Measurements from ENCODE around the gene ACOXL. TPM values are rescaled to one million over a fixed set of nuclear protein-coding genes. Genes with fewer than 3 reads are reported as not detected.
"Not testable (repeated sequence)": the region's sequence is repeated elsewhere in the genome, so short reads cannot be mapped to it uniquely, and the experiment has no call there.

ACOXL gene
- total RNA-seq, 4 donors from 2014 or later = not detected

GRCh38 chr2:111066062-111066593 is 333.8 kb downstream of the ACOXL start:
- intact Hi-C loops (cut with DNase I) = no loop called here
- H3K36me3 ChIP-seq = no peaks in the 10 kb centered on the region
- no peaks in the 10 kb centered on the region for H3K27me3 ChIP-seq
- no peak overlapping the region for H3K4me3 ChIP-seq
- DNase-seq = no peak
- WGBS, 2 donors = 80 to 84% methylated on average over 2 of the region's 2 CpGs
- H3K27ac ChIP-seq = no peak overlapping the region
- TF ChIP-seq CTCF (IDR thresholded peaks at IDR 0.05) = no peak
- no peak for TF ChIP-seq POLR2A (IDR thresholded peaks at IDR 0.05)
- H3K4me1 ChIP-seq = peaks cover 4 to 16% (median 6%) of the 10 kb centered on the region in 3 donors
- H3K9me3 ChIP-seq = no peaks in the 10 kb centered on the region

- peaks cover 14 to 36% (median 19%) of the 10 kb centered on the region in 3 donors for H3K4me1 ChIP-seq
- H3K27ac ChIP-seq = no peak overlapping the region
- DNase-seq = no peak
These were observed 336.2 kb downstream of the ACOXL start for GRCh38 chr2:111068435-111069058.

GRCh38 chr2:111069722-111070121 is 337.3 kb downstream of the ACOXL start:
- Histone ChIP-seq H3K4me1 (peaks cover 14 to 36% (median 19%) of the 10 kb centered on the region in 3 donors), H3K9me3 (no peaks in the 10 kb centered on the region), H3K36me3 (no peaks in the 10 kb centered on the region), H3K27me3 (no peaks in the 10 kb centered on the region), H3K4me3 (no peak overlapping the region), H3K27ac (no peak overlapping the region)
- TF ChIP-seq CTCF (IDR thresholded peaks at IDR 0.05) (no peak), POLR2A (IDR thresholded peaks at IDR 0.05) (no peak)
- intact Hi-C loops (cut with DNase I) = no loop called here
- 89 to 93% methylated on average over 2 to 3 of the region's 3 CpGs for WGBS, 2 donors
- no peak for DNase-seq

More at GRCh38 chr2:111068435-111069058, 336.2 kb downstream of the ACOXL start:
- TF ChIP-seq POLR2A (IDR thresholded peaks at IDR 0.05) = no peak
- no peak for TF ChIP-seq CTCF (IDR thresholded peaks at IDR 0.05)
- WGBS, 2 donors = 30 to 70% methylated on average over 4 of the region's 4 CpGs
- H3K4me3 ChIP-seq = no peak overlapping the region
- H3K27me3 ChIP-seq = no peaks in the 10 kb centered on the region
- intact Hi-C loops (cut with DNase I) = no loop called here
- H3K9me3 ChIP-seq = no peaks in the 10 kb centered on the region
- no peaks in the 10 kb centered on the region for H3K36me3 ChIP-seq

GRCh38 chr2:111071600-111072171 is 339.3 kb downstream of the ACOXL start:
- peaks cover 14 to 36% (median 19%) of the 10 kb centered on the region in 3 donors for H3K4me1 ChIP-seq
- no peak for DNase-seq
- H3K36me3 ChIP-seq = no peaks in the 10 kb centered on the region
- H3K4me3 ChIP-seq = no peak overlapping the region
- H3K27ac ChIP-seq = peak overlapping the region in 2 of 4 donors; percentile 44 to 61
- TF ChIP-seq POLR2A (IDR thresholded peaks at IDR 0.05) (no peak), CTCF (IDR thresholded peaks at IDR 0.05) (no peak)
- H3K27me3 ChIP-seq = no peaks in the 10 kb centered on the region
- peaks cover 0 to 11% (median 0%) of the 10 kb centered on the region in 3 donors for H3K9me3 ChIP-seq
- intact Hi-C loops (cut with DNase I) = no loop called here
- WGBS, 2 donors = 28 to 44% methylated on average over 4 to 5 of the region's 5 CpGs

GRCh38 chr2:111072220-111072871 is 340.0 kb downstream of the ACOXL start:
- intact Hi-C loops (cut with DNase I) = no loop called here
- WGBS, 2 donors = 21 to 22% methylated on average over 2 of the region's 2 CpGs
- H3K27ac ChIP-seq = peak overlapping the region in 2 of 4 donors; percentile 44 to 61
- H3K9me3 ChIP-seq = peaks cover 0 to 11% (median 0%) of the 10 kb centered on the region in 3 donors
- no peak for DNase-seq
- H3K27me3 ChIP-seq = no peaks in the 10 kb centered on the region
- peaks cover 14 to 36% (median 19%) of the 10 kb centered on the region in 3 donors for H3K4me1 ChIP-seq
- no peaks in the 10 kb centered on the region for H3K36me3 ChIP-seq
- H3K4me3 ChIP-seq = no peak overlapping the region
- no peak for TF ChIP-seq POLR2A (IDR thresholded peaks at IDR 0.05)
- TF ChIP-seq CTCF (IDR thresholded peaks at IDR 0.05) = no peak

GRCh38 chr2:111082659-111083058 is 350.3 kb downstream of the ACOXL start:
- H3K36me3 ChIP-seq; H3K4me1 ChIP-seq; DNase-seq; H3K4me3 ChIP-seq; H3K9me3 ChIP-seq; H3K27ac ChIP-seq; intact Hi-C loops (cut with DNase I): not testable (repeated sequence)
- peaks cover 0 to 36% (median 0%) of the 10 kb centered on the region in 4 donors for H3K27me3 ChIP-seq
- 0% methylated on average over 1 of the region's 1 CpG for WGBS, 2 donors

Measured in esophagus squamous epithelium (tissue), 5 donors.